NCI-H1930 (cell line): ENCODE results near the gene OR2L13.
"Not testable (repeated sequence)": the region's sequence is repeated elsewhere in the genome, so short reads cannot be mapped to it uniquely, and the experiment has no call there.

ENCODE experiments used
- DNase-seq, 2 experiments: peaks; one replicate each; lab custom pipeline; 2025; lab: John Stamatoyannopoulos, UW

OR2L13 gene

GRCh38 chr1:248094884-248095283 is at the start of gene OR2L13:
Gene OR2L13, plus strand, starts transcription at chr1:248095184. Its CDS starts 4,192 bp downstream, at chr1:248099376.
- no peak for DNase-seq

GRCh38 chr1:248045209-248045608 is 49.8 kb upstream of the OR2L13 start:
- DNase-seq, result no peak

GRCh38 chr1:248046536-248046935 is 48.4 kb upstream of the OR2L13 start, which contains the start of gene OR2L3:
Gene OR2L3, plus strand, starts transcription at chr1:248046836. Its CDS starts 13,846 bp downstream, at chr1:248060682.
- DNase-seq, result no peak

GRCh38 chr1:248047008-248047407 is 48.0 kb upstream of the OR2L13 start:
- DNase-seq, result no peak

- DNase-seq, result no peak
These were observed 40.3 kb upstream of the OR2L13 start for GRCh38 chr1:248054671-248055070.

GRCh38 chr1:248055261-248055660 is 39.7 kb upstream of the OR2L13 start:
- DNase-seq, result no peak

- no peak for DNase-seq
These were observed 29.9 kb upstream of the OR2L13 start for GRCh38 chr1:248065071-248065470.

GRCh38 chr1:248065604-248066003 is 29.4 kb upstream of the OR2L13 start:
- DNase-seq, result no peak

- not testable (repeated sequence) for DNase-seq
These were observed 11.1 kb upstream of the OR2L13 start for GRCh38 chr1:248083864-248084263.

GRCh38 chr1:248098529-248098928 is 3.5 kb downstream of the OR2L13 start:
- DNase-seq, result no peak

- no peak for DNase-seq
These were observed 7.9 kb downstream of the OR2L13 start for GRCh38 chr1:248102847-248103246.

- no peak for DNase-seq
These were observed 16.2 kb downstream of the OR2L13 start for GRCh38 chr1:248111157-248111556.

GRCh38 chr1:248114890-248115289 is 19.9 kb downstream of the OR2L13 start:
- no peak for DNase-seq

- no peak for DNase-seq
These were observed 32.7 kb downstream of the OR2L13 start for GRCh38 chr1:248127653-248128052.

GRCh38 chr1:248136811-248137210 is 41.8 kb downstream of the OR2L13 start:
- DNase-seq, result peak in 1 of 2 experiments; percentile 3

- DNase-seq, result no peak
These were observed 45.9 kb downstream of the OR2L13 start for GRCh38 chr1:248140846-248141245.

GRCh38 chr1:248143311-248143710 is 48.3 kb downstream of the OR2L13 start:
- DNase-seq, result no peak

GRCh38 chr1:248144513-248145198 is 49.7 kb downstream of the OR2L13 start, which contains the start of gene OR2M5:
Gene OR2M5, plus strand, starts transcription at chr1:248145148. Its CDS starts 0 bp downstream, at chr1:248145148.
- DNase-seq, result no peak
